IMR-90 (cell line): ENCODE data around the gene KMT2B. TPM values are rescaled to one million over a fixed set of nuclear protein-coding genes. Genes with fewer than 3 reads are reported as not detected.
A peak's percentile ranks its signal among the peaks of the same experiment; 100 is the strongest.

ENCODE experiments used
- ATAC-seq: fragments of 200-7000 bp; cut with Tn5 transposase; 2 replicates; pipeline ENCODE4 v1.9.1; 2020; ENCODE audit warnings: low read depth, mild to moderate bottlenecking, moderate library complexity
- BruUV-seq: library from RNA; stranded (reverse); fragments of 400-500 nt; replicated peaks from 2 replicates; lab custom pipeline; 2021; lab: Mats Ljungman, UMichigan
- CTCF ChIA-PET: fragments of 300-600 bp; formaldehyde crosslinking; extraction: SDS; loops from one replicate; lab custom pipeline; 2021; ENCODE audit warnings: antibody characterized with exemption; lab: Yijun Ruan, JAX
- POLR2A ChIA-PET: fragments of 300-600 bp; sonication (Branson Sonifier 250); formaldehyde crosslinking; loops from one replicate; lab custom pipeline; 2022; ENCODE audit warnings: antibody characterized with exemption; ENCODE audit not compliant: unreplicated experiment; lab: Charles Lee
- DNase-seq: peaks from one replicate; pipeline ENCODE4 v3.0.0; 2013
- H2AFZ ChIP-seq: replicated peaks from 2 replicates; pipeline ENCODE3; 2013; ENCODE audit warnings: low read length, mild to moderate bottlenecking; ENCODE audit not compliant: poor library complexity
- H2AK5ac ChIP-seq: 2 replicates; pipeline ENCODE4 v1.6.1; 2013; ENCODE audit warnings: low read depth, low read length, inconsistent platforms
- H2AK9ac ChIP-seq: replicated peaks from 2 replicates; pipeline ENCODE3; 2013; ENCODE audit warnings: mild to moderate bottlenecking, low read depth, low read length, moderate library complexity; ENCODE audit not compliant: poor library complexity
- H2BK120ac ChIP-seq: 2 replicates; pipeline ENCODE4 v1.6.1; 2013; ENCODE audit warnings: low read depth, low read length, inconsistent platforms
- H2BK15ac ChIP-seq: 3 replicates; pipeline ENCODE4 v1.6.1; 2013; ENCODE audit warnings: low read depth, low read length, inconsistent platforms
- H2BK20ac ChIP-seq: 2 replicates; pipeline ENCODE4 v1.6.1; 2013; ENCODE audit warnings: low read depth, mild to moderate bottlenecking, inconsistent platforms, low read length, moderate library complexity
- H2BK5ac ChIP-seq: 2 replicates; pipeline ENCODE4 v1.6.1; 2013; ENCODE audit warnings: mild to moderate bottlenecking, low read depth, low read length, inconsistent platforms; ENCODE audit not compliant: poor library complexity, severe bottlenecking
- H3K14ac ChIP-seq: replicated peaks from 2 replicates; pipeline ENCODE4 v1.6.1; 2013; ENCODE audit warnings: low read depth, low read length, inconsistent platforms
- H3K18ac ChIP-seq: 2 replicates; pipeline ENCODE4 v1.6.1; 2013; ENCODE audit warnings: low read depth, low read length, control low read depth
- H3K23ac ChIP-seq: 2 replicates; pipeline ENCODE4 v1.6.1; 2013; ENCODE audit warnings: low read depth, low read length, inconsistent platforms
- H3K27ac ChIP-seq: 2 replicates; pipeline ENCODE4 v1.5.1; 2013; ENCODE audit warnings: mild to moderate bottlenecking, control low read depth, low read length; ENCODE audit not compliant: insufficient read depth
- H3K27me3 ChIP-seq: 2 replicates; pipeline ENCODE4 v1.6.1; 2013; ENCODE audit warnings: low read length; ENCODE audit not compliant: control insufficient read depth, insufficient read depth
- H3K36me3 ChIP-seq: 2 replicates; pipeline ENCODE4 v1.6.1; 2013; ENCODE audit warnings: low read length, mixed read lengths; ENCODE audit not compliant: control insufficient read depth, insufficient read depth
- H3K4ac ChIP-seq: 2 replicates; pipeline ENCODE4 v1.6.1; 2013; ENCODE audit warnings: low read depth, low read length, inconsistent platforms
- H3K4me1 ChIP-seq: 2 replicates; pipeline ENCODE4 v1.6.1; 2013; ENCODE audit warnings: low read length, mixed read lengths; ENCODE audit not compliant: control insufficient read depth, insufficient read depth
- H3K4me2 ChIP-seq: 2 replicates; pipeline ENCODE4 v1.6.1; 2013; ENCODE audit warnings: low read depth, mild to moderate bottlenecking, control low read depth, low read length, moderate library complexity
- H3K4me3 ChIP-seq: 2 replicates; pipeline ENCODE4 v1.5.1; 2013; ENCODE audit warnings: low read depth, mild to moderate bottlenecking, control low read depth, low read length, moderate library complexity; ENCODE audit not compliant: insufficient read depth
- H3K56ac ChIP-seq: 2 replicates; pipeline ENCODE4 v1.6.1; 2013; ENCODE audit warnings: low read length, inconsistent platforms; ENCODE audit not compliant: insufficient read depth; ENCODE audit errors: extremely low read depth
- H3K79me1 ChIP-seq, 2 experiments: 2 replicates each; pipeline ENCODE4 v1.6.1; 2013; ENCODE audit warnings: low read length in 2 of 2, inconsistent platforms in 1 of 2, low read depth in 1 of 2
- H3K9ac ChIP-seq: 2 replicates; pipeline ENCODE4 v1.6.1; 2013; ENCODE audit warnings: low read depth, low read length, control low read depth
- H3K9me1 ChIP-seq: 2 replicates; pipeline ENCODE4 v1.6.1; 2013; ENCODE audit warnings: low read length, inconsistent platforms; ENCODE audit not compliant: insufficient read depth
- H3K9me3 ChIP-seq: 2 replicates; pipeline ENCODE4 v1.6.1; 2013; ENCODE audit warnings: low read length; ENCODE audit not compliant: control insufficient read depth, insufficient read depth
- H4K20me1 ChIP-seq: 2 replicates; pipeline ENCODE4 v1.6.1; 2013; ENCODE audit warnings: low read length, inconsistent platforms; ENCODE audit not compliant: insufficient read depth
- H4K5ac ChIP-seq: 2 replicates; pipeline ENCODE4 v1.6.1; 2013; ENCODE audit warnings: mild to moderate bottlenecking, low read depth, low read length, control low read depth
- H4K8ac ChIP-seq, 2 experiments: 2 replicates each; pipeline ENCODE4 v1.6.1; 2013; ENCODE audit warnings: low read depth in 2 of 2, low read length in 2 of 2, control low read depth in 1 of 2, inconsistent platforms in 1 of 2
- H4K91ac ChIP-seq: 2 replicates; pipeline ENCODE4 v1.6.1; 2013; ENCODE audit warnings: low read depth, low read length, inconsistent platforms; ENCODE audit not compliant: insufficient read depth
- CEBPB ChIP-seq: IDR thresholded peaks from 2 replicates; pipeline ENCODE4 v1.6.1; 2012; ENCODE audit warnings: low read depth, low read length, improper control_type of control experiment
- CHD1 ChIP-seq: IDR thresholded peaks from 2 replicates; pipeline ENCODE4 v1.6.1; 2012; ENCODE audit warnings: low read depth, low read length, improper control_type of control experiment
- FOS ChIP-seq: fragments of 150-350 bp; IDR thresholded peaks from 2 replicates; pipeline ENCODE4 v1.6.1; 2016; ENCODE audit warnings: low read depth, low read length
- MAZ ChIP-seq: IDR thresholded peaks from 2 replicates; pipeline ENCODE4 v1.6.1; 2012; ENCODE audit warnings: low read depth, mild to moderate bottlenecking, low read length, improper control_type of control experiment, moderate library complexity, borderline replicate concordance
- MXI1 ChIP-seq: IDR thresholded peaks from 2 replicates; pipeline ENCODE4 v1.6.1; 2012; ENCODE audit warnings: low read depth, mild to moderate bottlenecking, low read length, moderate library complexity, borderline replicate concordance
- NFE2L2 ChIP-seq: fragments of 150-350 bp; IDR thresholded peaks from 2 replicates; pipeline ENCODE4 v1.6.1; 2016; ENCODE audit warnings: low read depth, mild to moderate bottlenecking, low read length
- POLR2A ChIP-seq: IDR thresholded peaks from 2 replicates; pipeline ENCODE4 v1.6.1; 2012; ENCODE audit warnings: mild to moderate bottlenecking, low read depth, low read length
- RAD21 ChIP-seq: IDR thresholded peaks from 2 replicates; pipeline ENCODE4 v1.6.1; 2012; ENCODE audit warnings: low read length, improper control_type of control experiment
- RCOR1 ChIP-seq: IDR thresholded peaks from 2 replicates; pipeline ENCODE4 v1.6.1; 2012; ENCODE audit warnings: mild to moderate bottlenecking, low read length, improper control_type of control experiment; ENCODE audit not compliant: insufficient replicate concordance
- RFX5 ChIP-seq: IDR thresholded peaks from 2 replicates; pipeline ENCODE4 v1.8.0; 2012; ENCODE audit warnings: low read depth, mild to moderate bottlenecking, low read length, moderate library complexity
- SMC3 ChIP-seq: fragments of 150-350 bp; IDR thresholded peaks from 2 replicates; pipeline ENCODE4 v1.6.1; 2016; ENCODE audit warnings: low read depth, mild to moderate bottlenecking, antibody characterized with exemption, low read length, moderate library complexity
- WGBS, 2 experiments: methylation state at CpG; one replicate each; pipeline versions ENCODE4 v1.1.5 to v1.1.7; 2013; ENCODE audit warnings: missing lambda C conversion rate in 2 of 2; ENCODE audit not compliant: insufficient read length in 1 of 2; ENCODE audit errors: extremely low coverage in 2 of 2; 5-methylcytosine and 5-hydroxymethylcytosine counted together
- dilution Hi-C: fragments of 300-500 bp; cut with HindIII; formaldehyde crosslinking; loops from one replicate; pipeline ENCODE4 v1.14.3; 2018; ENCODE audit warnings: low sequenced_read_pairs; ENCODE audit not compliant: unreplicated experiment
- in situ Hi-C: fragments of 300-500 bp; cut with MboI; formaldehyde crosslinking; loops from 3 replicates; pipeline ENCODE4 v1.14.3; 2019; ENCODE audit warnings: low sequenced_read_pairs, inconsistent platforms, mixed read lengths
- intact Hi-C: fragments of 100-400 bp; cut with micrococcal nuclease; formaldehyde crosslinking; loops from 2 replicates; pipeline ENCODE4 v1.10.0; 2022
- polyA plus RNA-seq, 3 experiments: library from polyadenylated mRNA; depleted of rRNA; stranded (reverse); fragments of >200 nt; gene quantifications; 2 replicates each; pipeline ENCODE4 v1.2.3, GENCODE V29; 2012; ENCODE audit warnings: low replicate concordance in 1 of 3
- total RNA-seq: library from RNA; depleted of rRNA; stranded (reverse); fragments of >200 nt; gene quantifications from 2 replicates; pipeline ENCODE4 v1.2.3, GENCODE V29; 2012
- TF ChIP-seq, protein P1 (sequence below): conservative IDR thresholded peaks from 2 replicates; pipeline ENCODE4 v1.5.1; 2012; ENCODE audit warnings: mild to moderate bottlenecking, low read depth, low read length, improper control_type of control experiment
- TF ChIP-seq, protein P2 (sequence below): fragments of 150-350 bp; IDR thresholded peaks from 2 replicates; pipeline ENCODE4 v1.6.1; 2017; ENCODE audit warnings: mild to moderate bottlenecking, antibody characterized with exemption, low read length, low read depth

The KMT2B gene
- total and polyA plus RNA-seq, 2 of the 4 experiments (the other 2 are of a cell fraction) = 3.0 to 30.7 TPM

DNA sequence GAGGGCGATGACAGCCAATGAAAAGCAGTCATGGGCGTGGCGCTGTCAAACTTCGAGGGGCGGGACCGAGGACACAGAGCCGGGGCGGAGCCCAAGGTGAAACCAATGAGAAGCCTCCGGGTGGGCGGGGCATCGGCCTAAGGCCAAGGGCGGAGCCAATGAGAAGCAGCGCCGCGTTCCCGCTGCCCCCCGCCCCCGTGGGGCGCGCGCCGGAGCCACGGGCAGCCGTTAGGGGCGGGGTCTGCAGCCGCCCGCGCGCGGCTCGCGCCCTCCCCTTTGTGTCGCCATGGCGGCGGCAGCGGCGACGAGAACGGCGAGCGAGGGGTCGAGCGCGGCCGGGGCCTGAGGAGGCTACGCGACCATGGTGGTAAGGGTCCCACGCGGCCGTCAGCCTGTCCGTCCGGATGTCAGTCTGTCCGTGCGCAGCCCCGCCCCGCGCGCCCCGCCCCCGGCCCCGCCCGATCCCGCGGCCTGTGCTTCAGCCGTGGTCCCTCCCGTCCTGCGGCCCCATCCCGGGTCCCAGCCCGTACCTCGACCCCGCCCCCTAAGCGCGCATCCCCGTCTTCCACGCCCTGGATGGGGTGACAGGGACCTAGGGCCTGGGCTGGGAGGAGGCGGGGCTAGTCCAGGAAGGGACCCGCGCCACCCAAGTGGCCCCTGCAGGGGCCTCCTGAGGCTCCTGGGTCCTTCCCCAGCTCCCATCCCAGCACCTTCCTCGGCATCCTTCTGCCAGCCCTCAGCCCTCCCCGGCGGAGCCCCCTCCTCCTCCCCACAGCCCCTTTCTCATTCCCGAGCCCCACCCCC lies 57.7 kb downstream of the KMT2B start, which contains the start of gene ARHGAP33:
ARHGAP33 (plus strand) TSS at position 267 of the 804 bp plus-strand sequence; CDS start at position 362, 95 bp downstream.
- no peak within 1 kb of the TSS for H3K18ac ChIP-seq
- peaks cover 6% of the 10 kb centered on the region for H3K4me1 ChIP-seq
- H3K4ac ChIP-seq = peak within 1 kb of the TSS; percentile 49; the same call in 1 of the 2 replicates
- peak; percentile 99 for ATAC-seq
- dilution Hi-C loops = no loop called here
- no peaks in the 10 kb centered on the region for H4K20me1 ChIP-seq
- H3K27ac ChIP-seq = peak within 1 kb of the TSS; percentile 73
- in situ Hi-C loops = no loop called here
- peak within 1 kb of the TSS; percentile 85 for H3K4me2 ChIP-seq
- H4K5ac ChIP-seq = peak within 1 kb of the TSS; percentile 24
- H2BK15ac ChIP-seq = no peak within 1 kb of the TSS
- H2BK20ac ChIP-seq = no peak within 1 kb of the TSS
- TF ChIP-seq, protein P1, sequence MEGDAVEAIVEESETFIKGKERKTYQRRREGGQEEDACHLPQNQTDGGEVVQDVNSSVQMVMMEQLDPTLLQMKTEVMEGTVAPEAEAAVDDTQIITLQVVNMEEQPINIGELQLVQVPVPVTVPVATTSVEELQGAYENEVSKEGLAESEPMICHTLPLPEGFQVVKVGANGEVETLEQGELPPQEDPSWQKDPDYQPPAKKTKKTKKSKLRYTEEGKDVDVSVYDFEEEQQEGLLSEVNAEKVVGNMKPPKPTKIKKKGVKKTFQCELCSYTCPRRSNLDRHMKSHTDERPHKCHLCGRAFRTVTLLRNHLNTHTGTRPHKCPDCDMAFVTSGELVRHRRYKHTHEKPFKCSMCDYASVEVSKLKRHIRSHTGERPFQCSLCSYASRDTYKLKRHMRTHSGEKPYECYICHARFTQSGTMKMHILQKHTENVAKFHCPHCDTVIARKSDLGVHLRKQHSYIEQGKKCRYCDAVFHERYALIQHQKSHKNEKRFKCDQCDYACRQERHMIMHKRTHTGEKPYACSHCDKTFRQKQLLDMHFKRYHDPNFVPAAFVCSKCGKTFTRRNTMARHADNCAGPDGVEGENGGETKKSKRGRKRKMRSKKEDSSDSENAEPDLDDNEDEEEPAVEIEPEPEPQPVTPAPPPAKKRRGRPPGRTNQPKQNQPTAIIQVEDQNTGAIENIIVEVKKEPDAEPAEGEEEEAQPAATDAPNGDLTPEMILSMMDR = no peak
- TF ChIP-seq MAZ (peak; percentile 97), SMC3 (no peak), RAD21 (no peak), POLR2A (0 out of 2 replicates have a peak, but pooled peaks have one; percentile 46), MXI1 (peak; percentile 89; the same call in 1 of the 2 replicates), RCOR1 (no peak), RFX5 (0 out of 2 replicates have a peak, but pooled peaks have one; percentile 20), FOS (no peak), NFE2L2 (no peak), CHD1 (no peak), CEBPB (no peak)
- TF ChIP-seq, protein P2, sequence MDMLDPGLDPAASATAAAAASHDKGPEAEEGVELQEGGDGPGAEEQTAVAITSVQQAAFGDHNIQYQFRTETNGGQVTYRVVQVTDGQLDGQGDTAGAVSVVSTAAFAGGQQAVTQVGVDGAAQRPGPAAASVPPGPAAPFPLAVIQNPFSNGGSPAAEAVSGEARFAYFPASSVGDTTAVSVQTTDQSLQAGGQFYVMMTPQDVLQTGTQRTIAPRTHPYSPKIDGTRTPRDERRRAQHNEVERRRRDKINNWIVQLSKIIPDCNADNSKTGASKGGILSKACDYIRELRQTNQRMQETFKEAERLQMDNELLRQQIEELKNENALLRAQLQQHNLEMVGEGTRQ = peak; percentile 9; the same call in 1 of the 2 replicates
- H2AFZ ChIP-seq = peak within 1 kb of the TSS; percentile 99
- peak within 1 kb of the TSS; percentile 66; a peak in 2 of 4 replicates for H4K8ac ChIP-seq
- no peak within 1 kb of the TSS for H2BK120ac ChIP-seq
- H2BK5ac ChIP-seq = peak within 1 kb of the TSS; percentile 63
- H3K27me3 ChIP-seq = no peaks in the 10 kb centered on the region
- peaks cover 6% of the 10 kb centered on the region; the same call in 1 of the 2 replicates for H3K9me1 ChIP-seq
- peak within 1 kb of the TSS; percentile 73 for H3K9ac ChIP-seq
- H3K9me3 ChIP-seq = no peaks in the 10 kb centered on the region
- H3K4me3 ChIP-seq = peak within 1 kb of the TSS; percentile 86
- H4K91ac ChIP-seq = peak within 1 kb of the TSS; percentile 61; the same call in 1 of the 2 replicates
- no TSS peak for BruUV-seq
- H3K23ac ChIP-seq = 0 out of 2 replicates have a peak within 1 kb of the TSS, but pooled peaks have one; percentile 24
- H2AK5ac ChIP-seq = peak within 1 kb of the TSS; percentile 74
- H3K56ac ChIP-seq = no peak within 1 kb of the TSS
- WGBS, 2 experiments = 1% methylated on average over 23 of the region's 82 CpGs; no CpG with 5 or more reads in 1 of the 2 experiments
- H3K14ac ChIP-seq = peak within 1 kb of the TSS; percentile 77
- CTCF ChIA-PET = no interaction called here
- peak; percentile 92 for DNase-seq
- peak within 1 kb of the TSS; percentile 84 for H2AK9ac ChIP-seq
- POLR2A ChIA-PET = no interaction called here
- H3K36me3 ChIP-seq = 0 out of 2 replicates have a peak, but pooled peaks cover 2% of the 10 kb centered on the region
- intact Hi-C loops = loop anchor here (2.0 kb wide), 1 partner anchor 17 kb away; the partner anchor contains the start of gene PROSER3
- H3K79me1 ChIP-seq = peaks cover 7 to 18% of the 10 kb centered on the region in 2 experiments
